Endothelial cell of umbilical vein (primary cell): ENCODE results near the gene CTSC. TPM values are rescaled to one million over a fixed set of nuclear protein-coding genes. Genes with fewer than 3 reads are reported as not detected.

Source experiments
- BruUV-seq: library from RNA; stranded (reverse); fragments of 400-500 nt; replicated peaks from 2 replicates; lab custom pipeline; 2021; lab: Mats Ljungman, UMichigan
- CTCF ChIA-PET: fragments of 300-600, 350-600 bp; sonication (Branson Sonifier 250); formaldehyde crosslinking; loops from one replicate; lab custom pipeline; 2021; ENCODE audit warnings: antibody characterized with exemption, inconsistent platforms; lab: Charles Lee
- POLR2A ChIA-PET: fragments of 300-600, 350-600 bp; sonication (Branson Sonifier 250); formaldehyde crosslinking; loops from one replicate; lab custom pipeline; 2021; ENCODE audit warnings: antibody characterized with exemption, inconsistent platforms; lab: Charles Lee
- DNase-seq: peaks from one replicate; pipeline ENCODE4 v3.0.0-alpha.2; 2011; ENCODE audit warnings: low read depth, low spot score
- FAIRE-seq: peaks from 2 replicates; lab custom pipeline; 2011; peaks lifted over from hg19 to GRCh38; lab: Jason Lieb, UNC
- H2AFZ ChIP-seq: 2 replicates; pipeline ENCODE4 v1.6.0; 2012; ENCODE audit warnings: low read depth, low read length, control low read depth, inconsistent platforms
- H3K27ac ChIP-seq: 2 replicates; pipeline ENCODE4 v1.5.1; 2011; ENCODE audit warnings: low read depth, mild to moderate bottlenecking, control low read depth, low read length, moderate library complexity; ENCODE audit not compliant: insufficient read depth
- H3K27me3 ChIP-seq, 2 experiments: 2 replicates each; pipeline versions ENCODE4 v1.6.0 to v1.6.1; 2011; ENCODE audit warnings: low read length in 2 of 2, mixed read lengths in 1 of 2; ENCODE audit not compliant: control insufficient read depth in 2 of 2, insufficient read depth in 2 of 2
- H3K36me3 ChIP-seq, 2 experiments: 2 replicates in 1 of 2; 3 replicates in 1 of 2; pipeline ENCODE4 v1.5.1; 2011; ENCODE audit warnings: low read length in 2 of 2, mild to moderate bottlenecking in 1 of 2, moderate library complexity in 1 of 2; ENCODE audit not compliant: control insufficient read depth in 2 of 2, insufficient read depth in 2 of 2; ENCODE audit errors: extremely low read depth in 1 of 2
- H3K4me1 ChIP-seq: 3 replicates; pipeline ENCODE4 v1.5.1; 2011; ENCODE audit warnings: mild to moderate bottlenecking, low read length; ENCODE audit not compliant: control insufficient read depth, insufficient read depth; ENCODE audit errors: extremely low read depth
- H3K4me2 ChIP-seq: 2 replicates; pipeline ENCODE4 v1.6.1; 2011; ENCODE audit warnings: low read length, control low read depth, mixed read lengths; ENCODE audit not compliant: insufficient read depth
- H3K4me3 ChIP-seq, 3 experiments: fragments of 200-600 bp in 1 of 3; sonication (generic), shearing (Covaris generic) in 1 of 3; replicated peaks in 1 of 3; 2 replicates each; pipeline ENCODE4 v1.5.1; 2011 to 2016; ENCODE audit warnings: control low read depth in 3 of 3, low read length in 3 of 3, mild to moderate bottlenecking in 2 of 3, inconsistent platforms in 1 of 3, low read depth in 1 of 3, moderate library complexity in 1 of 3; ENCODE audit not compliant: insufficient read depth in 1 of 3
- H3K79me2 ChIP-seq: 2 replicates; pipeline ENCODE4 v1.6.0; 2012; ENCODE audit warnings: low read length, inconsistent platforms; ENCODE audit not compliant: control insufficient read depth, insufficient read depth
- H3K9ac ChIP-seq: replicated peaks from 2 replicates; pipeline ENCODE3; 2011; ENCODE audit warnings: low read length, control low read depth; ENCODE audit not compliant: insufficient read depth; ENCODE audit errors: extremely low read depth
- H3K9me1 ChIP-seq: replicated peaks from 3 replicates; pipeline ENCODE4 v1.6.0; 2011; ENCODE audit warnings: mild to moderate bottlenecking, low read length; ENCODE audit not compliant: control insufficient read depth, insufficient read depth; ENCODE audit errors: extremely low read depth
- H3K9me3 ChIP-seq: replicated peaks from 2 replicates; pipeline ENCODE4 v1.5.1; 2012; ENCODE audit warnings: low read length, inconsistent platforms; ENCODE audit not compliant: control insufficient read depth, insufficient read depth
- H4K20me1 ChIP-seq: replicated peaks from 2 replicates; pipeline ENCODE3; 2011; ENCODE audit warnings: mild to moderate bottlenecking, low read length; ENCODE audit not compliant: control insufficient read depth, insufficient read depth; ENCODE audit errors: extremely low read depth
- EZH2 ChIP-seq: IDR thresholded peaks from 2 replicates; pipeline ENCODE4 v1.6.1; 2012; ENCODE audit warnings: borderline replicate concordance, low read depth, mild to moderate bottlenecking, moderate library complexity, low read length, inconsistent platforms; ENCODE audit not compliant: severe bottlenecking
- FOS ChIP-seq: IDR thresholded peaks from 2 replicates; pipeline ENCODE4 v1.6.1; 2011; ENCODE audit warnings: mild to moderate bottlenecking, low read length, moderate library complexity, borderline replicate concordance; ENCODE audit not compliant: insufficient read depth
- GATA2 ChIP-seq: IDR thresholded peaks from 2 replicates; pipeline ENCODE4 v1.7.0; 2011; ENCODE audit warnings: low read depth, mild to moderate bottlenecking, moderate library complexity, mixed read lengths, low read length; ENCODE audit not compliant: insufficient read length, insufficient read depth
- JUN ChIP-seq: IDR thresholded peaks from 2 replicates; pipeline ENCODE4 v1.6.1; 2011; ENCODE audit warnings: borderline replicate concordance, low read depth; ENCODE audit not compliant: insufficient read length, insufficient read depth
- MYC ChIP-seq: IDR thresholded peaks from one replicate; pipeline ENCODE4 v1.6.1; 2011; ENCODE audit warnings: mild to moderate bottlenecking, low read depth, low read length
- POLR2A ChIP-seq: IDR thresholded peaks from 2 replicates; pipeline ENCODE4 v1.6.1; 2012; ENCODE audit warnings: low read depth, mild to moderate bottlenecking, control low read depth, low read length
- POLR2AphosphoS5 ChIP-seq: IDR thresholded peaks from 2 replicates; pipeline ENCODE4 v1.6.1; 2012; ENCODE audit warnings: low read depth, mild to moderate bottlenecking, control low read depth, low read length, moderate library complexity; ENCODE audit not compliant: insufficient read depth
- dilution Hi-C: fragments of 300-500 bp; cut with MboI; formaldehyde crosslinking; loops from one replicate; pipeline ENCODE4 v1.15.0; 2019; ENCODE audit warnings: low sequenced_read_pairs; ENCODE audit not compliant: extremely low pct_ligation_motif_present
- intact Hi-C: fragments of 100-400 bp; cut with micrococcal nuclease; formaldehyde crosslinking; loops from one replicate; pipeline ENCODE4 v1.10.0; 2022
- polyA plus RNA-seq, 4 experiments: library from polyadenylated mRNA; depleted of rRNA in 3 of 4; stranded (reverse) in 3 of 4; unstranded in 1 of 4; fragments of >200 nt; gene quantifications; 2 replicates each; pipeline versions ENCODE4 v1.2.1 to v1.2.3, GENCODE V29; 2011 to 2012; ENCODE audit warnings: missing spikeins in 1 of 4
- total RNA-seq: library from RNA; stranded (reverse); gene quantifications from 2 replicates; pipeline ENCODE4 v1.2.3, GENCODE V29; 2021
- TF ChIP-seq, protein P1 (sequence below): IDR thresholded peaks from 2 replicates; pipeline ENCODE4 v1.6.1; 2011; ENCODE audit not compliant: insufficient read depth, insufficient read length
- TF ChIP-seq, protein P2 (sequence below), 2 donors: IDR thresholded peaks; 1 replicate in 1 of 2; 2 replicates in 1 of 2; pipeline ENCODE4 v1.5.1; 2011; ENCODE audit warnings: low read length in 2 of 2, mild to moderate bottlenecking in 2 of 2, moderate library complexity in 2 of 2, control low read depth in 1 of 2, inconsistent platforms in 1 of 2, low read depth in 1 of 2; ENCODE audit not compliant: insufficient read depth in 1 of 2; ENCODE audit errors: extremely low read depth in 1 of 2

Gene CTSC
- total and polyA plus RNA-seq, 2 donors (not counting 3 experiments of a cell fraction or from before 2014, with no cell fraction given) = 130 to 186 TPM

DNA sequence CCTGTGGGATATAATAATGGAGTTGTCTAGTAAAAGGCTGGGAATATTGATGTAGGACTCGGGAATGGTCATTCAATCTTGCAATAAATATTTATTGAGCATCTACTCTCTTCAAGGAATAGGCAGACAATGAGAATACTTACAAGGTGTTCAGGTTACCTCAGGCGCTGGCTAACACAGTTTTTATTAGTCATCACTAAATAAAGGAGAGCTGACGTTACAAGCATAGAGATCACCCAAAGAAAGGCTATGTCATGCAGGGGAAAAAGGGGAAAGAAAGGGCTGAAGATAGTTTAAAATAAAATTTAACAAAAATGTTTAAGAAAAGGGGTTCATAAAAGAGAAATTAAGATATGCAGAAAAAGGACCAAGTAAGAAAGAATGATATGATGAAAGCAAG, 15.8 kb upstream of the CTSC start:
- CTCF ChIA-PET = interaction anchor here (0.9 kb wide), 1 partner anchor 382 kb away, joined by 3 read pairs; no protein-coding TSS in a partner anchor

More for the DNA sequence above, 15.8 kb upstream of the CTSC start:
- intact Hi-C loops (no loop called here), dilution Hi-C loops (no loop called here)
- no peaks in the 10 kb centered on the region for H4K20me1 ChIP-seq
- H3K9ac ChIP-seq = no peak overlapping the region
- H3K4me2 ChIP-seq = no peak overlapping the region
- H3K4me3 ChIP-seq = no peak overlapping the region
- H2AFZ ChIP-seq = no peak overlapping the region
- H3K79me2 ChIP-seq = no peaks in the 10 kb centered on the region
- H3K9me3 ChIP-seq = no peaks in the 10 kb centered on the region
- TF ChIP-seq POLR2AphosphoS5 (no peak), EZH2 (no peak), JUN (no peak), FOS (no peak), POLR2A (no peak), GATA2 (no peak), MYC (no peak)
- TF ChIP-seq, protein P1, sequence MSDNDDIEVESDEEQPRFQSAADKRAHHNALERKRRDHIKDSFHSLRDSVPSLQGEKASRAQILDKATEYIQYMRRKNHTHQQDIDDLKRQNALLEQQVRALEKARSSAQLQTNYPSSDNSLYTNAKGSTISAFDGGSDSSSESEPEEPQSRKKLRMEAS = no peak
- TF ChIP-seq, protein P2, sequence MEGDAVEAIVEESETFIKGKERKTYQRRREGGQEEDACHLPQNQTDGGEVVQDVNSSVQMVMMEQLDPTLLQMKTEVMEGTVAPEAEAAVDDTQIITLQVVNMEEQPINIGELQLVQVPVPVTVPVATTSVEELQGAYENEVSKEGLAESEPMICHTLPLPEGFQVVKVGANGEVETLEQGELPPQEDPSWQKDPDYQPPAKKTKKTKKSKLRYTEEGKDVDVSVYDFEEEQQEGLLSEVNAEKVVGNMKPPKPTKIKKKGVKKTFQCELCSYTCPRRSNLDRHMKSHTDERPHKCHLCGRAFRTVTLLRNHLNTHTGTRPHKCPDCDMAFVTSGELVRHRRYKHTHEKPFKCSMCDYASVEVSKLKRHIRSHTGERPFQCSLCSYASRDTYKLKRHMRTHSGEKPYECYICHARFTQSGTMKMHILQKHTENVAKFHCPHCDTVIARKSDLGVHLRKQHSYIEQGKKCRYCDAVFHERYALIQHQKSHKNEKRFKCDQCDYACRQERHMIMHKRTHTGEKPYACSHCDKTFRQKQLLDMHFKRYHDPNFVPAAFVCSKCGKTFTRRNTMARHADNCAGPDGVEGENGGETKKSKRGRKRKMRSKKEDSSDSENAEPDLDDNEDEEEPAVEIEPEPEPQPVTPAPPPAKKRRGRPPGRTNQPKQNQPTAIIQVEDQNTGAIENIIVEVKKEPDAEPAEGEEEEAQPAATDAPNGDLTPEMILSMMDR (IDR thresholded peaks at IDR 0.05; ENCODE audit: extremely low read depth in 1 of 2, insufficient read depth in 1 of 2, low read depth in 1 of 2, low read length in 2 of 2) = no peak
- H3K27ac ChIP-seq = no peak overlapping the region
- DNase-seq (no peak), FAIRE-seq (no peak)
- no peaks in the 10 kb centered on the region for H3K4me1 ChIP-seq
- POLR2A ChIA-PET = no interaction called here
- BruUV-seq = no TSS peak
- no peaks in the 10 kb centered on the region for H3K36me3 ChIP-seq
- H3K9me1 ChIP-seq = no peaks in the 10 kb centered on the region
- no peaks in the 10 kb centered on the region for H3K27me3 ChIP-seq
